K562 (cell line): ENCODE data around the gene RFPL1. TPM values are rescaled to one million over a fixed set of nuclear protein-coding genes. Genes with fewer than 3 reads are reported as not detected.

ENCODE experiments used
- ATAC-seq: fragments of 200-7000 bp; cut with Tn5 transposase; 3 replicates; pipeline ENCODE4 v1.9.1; 2020; ENCODE audit warnings: moderate library complexity
- BruUV-seq: library from RNA; stranded (reverse); fragments of 400-500 nt; replicated peaks from 2 replicates; lab custom pipeline; 2021; lab: Mats Ljungman, UMichigan
- CTCF ChIA-PET: fragments of 300-600 bp; formaldehyde crosslinking; extraction: SDS; loops from one replicate; lab custom pipeline; 2021; ENCODE audit warnings: low intra/inter-chr PET ratio; lab: Yijun Ruan, JAX
- POLR2A ChIA-PET: fragments of 300-600, 350-650 bp; sonication (Branson Sonifier 250); formaldehyde crosslinking; extraction: SDS; loops from one replicate; lab custom pipeline; 2021; ENCODE audit warnings: antibody characterized with exemption, inconsistent platforms; lab: Yijun Ruan, JAX
- DNase-seq, 4 experiments: peaks; one replicate each; pipeline versions ENCODE4 v3.0.0 to v3.0.0-alpha.2; 2011 to 2018; ENCODE audit warnings: low spot score in 3 of 4, mixed read lengths in 3 of 4; ENCODE audit errors: extremely low read depth in 1 of 4
- FAIRE-seq: peaks from 2 replicates; lab custom pipeline; 2011; peaks lifted over from hg19 to GRCh38; lab: Jason Lieb, UNC
- H2AFZ ChIP-seq: 2 replicates; pipeline ENCODE4 v1.6.0; 2011; ENCODE audit warnings: low read depth, low read length, control low read depth, inconsistent platforms
- H3K27ac ChIP-seq: fragments of 200-600 bp; 3 replicates; pipeline ENCODE4 v1.8.0; 2011; ENCODE audit warnings: low read depth, mild to moderate bottlenecking, control low read depth, inconsistent platforms, low read length, moderate library complexity, mixed read lengths; ENCODE audit errors: extremely low read depth
- H3K27me3 ChIP-seq, 2 experiments: fragments of 300-600 bp in 1 of 2; 2 replicates in 1 of 2; 3 replicates in 1 of 2; pipeline versions ENCODE4 v1.6.0 to v1.8.0; 2011; ENCODE audit warnings: inconsistent platforms in 2 of 2, low read length in 2 of 2, mild to moderate bottlenecking in 1 of 2, mixed read lengths in 1 of 2, moderate library complexity in 1 of 2; ENCODE audit not compliant: control insufficient read depth in 2 of 2, insufficient read depth in 2 of 2
- H3K36me3 ChIP-seq: fragments of 300-600 bp; 3 replicates; pipeline ENCODE4 v1.8.0; 2011; ENCODE audit warnings: mild to moderate bottlenecking, low read length, inconsistent platforms; ENCODE audit not compliant: control insufficient read depth, insufficient read depth
- H3K4me1 ChIP-seq, 2 experiments: fragments of 200-600 bp in 1 of 2; replicated peaks in 1 of 2; 2 replicates in 1 of 2; 3 replicates in 1 of 2; pipeline versions ENCODE4 v1.5.1 to v1.8.0; 2011; ENCODE audit warnings: inconsistent platforms in 2 of 2, low read length in 2 of 2, mild to moderate bottlenecking in 1 of 2, mixed read lengths in 1 of 2, moderate library complexity in 1 of 2; ENCODE audit not compliant: control insufficient read depth in 2 of 2, insufficient read depth in 2 of 2
- H3K4me2 ChIP-seq: 2 replicates; pipeline ENCODE4 v1.6.1; 2011; ENCODE audit warnings: low read length, control low read depth, inconsistent platforms, mixed read lengths; ENCODE audit not compliant: insufficient read depth
- H3K4me3 ChIP-seq: fragments of 200-600 bp; sonication (generic), shearing (Covaris generic); 2 replicates; pipeline ENCODE4 v1.5.1; 2016; ENCODE audit warnings: control low read depth, inconsistent platforms
- H3K79me2 ChIP-seq: fragments of 200-600 bp; 3 replicates; pipeline ENCODE4 v1.8.0; 2011; ENCODE audit warnings: low read length, inconsistent platforms; ENCODE audit not compliant: control insufficient read depth, insufficient read depth
- H3K9ac ChIP-seq, 2 experiments: 2 replicates each; pipeline versions ENCODE4 v1.6.0 to v1.6.1; 2011; ENCODE audit warnings: low read depth in 2 of 2, low read length in 2 of 2, control low read depth in 1 of 2, inconsistent platforms in 1 of 2, mild to moderate bottlenecking in 1 of 2, mixed read lengths in 1 of 2; ENCODE audit not compliant: insufficient read depth in 1 of 2
- H3K9me1 ChIP-seq: one replicate; pipeline ENCODE4 v1.6.0; 2011; ENCODE audit warnings: inconsistent platforms, mild to moderate bottlenecking, low read length, moderate library complexity; ENCODE audit not compliant: control insufficient read depth, insufficient read depth
- H3K9me3 ChIP-seq: replicated peaks from 2 replicates; pipeline ENCODE4 v1.5.1; 2011; ENCODE audit warnings: low read depth, low read length, inconsistent platforms; ENCODE audit not compliant: control insufficient read depth, insufficient read depth
- H4K20me1 ChIP-seq: replicated peaks from 2 replicates; pipeline ENCODE4 v1.6.1; 2011; ENCODE audit warnings: low read length, inconsistent platforms, mixed read lengths; ENCODE audit not compliant: control insufficient read depth, insufficient read depth
- CREB1 ChIP-seq, 2 experiments: sonication (generic) in 1 of 2; formaldehyde crosslinking in 1 of 2; IDR thresholded peaks; 2 replicates each; pipeline versions ENCODE4 v1.6.1 to v1.8.0; 2012 to 2022; ENCODE audit warnings: inconsistent platforms in 1 of 2, mild to moderate bottlenecking in 1 of 2, missing genetic modification reagents in 1 of 2, moderate library complexity in 1 of 2
- FOXO4 ChIP-seq: fragments of 450-650 bp; formaldehyde crosslinking; IDR thresholded peaks from 2 replicates; pipeline ENCODE4 v1.4.0; 2020; ENCODE audit warnings: mild to moderate bottlenecking, moderate library complexity
- KDM5B ChIP-seq: fragments of 200-600 bp; sonication (generic); IDR thresholded peaks from 2 replicates; pipeline ENCODE4 v1.6.1; 2012; ENCODE audit warnings: low read depth, mild to moderate bottlenecking, moderate library complexity, low read length, control low read depth, inconsistent platforms; ENCODE audit not compliant: insufficient replicate concordance
- MYNN ChIP-seq, 2 experiments: sonication (generic); formaldehyde crosslinking in 1 of 2; IDR thresholded peaks; 2 replicates each; pipeline versions ENCODE4 v1.5.0 to v1.6.1; 2016 to 2020; ENCODE audit warnings: antibody characterized with exemption in 1 of 2, missing genetic modification reagents in 1 of 2
- STAG1 ChIP-seq: sonication (generic); formaldehyde crosslinking; IDR thresholded peaks from 2 replicates; pipeline ENCODE4 v1.5.0; 2020; ENCODE audit warnings: missing genetic modification reagents, borderline replicate concordance
- USF1 ChIP-seq: sonication (generic); formaldehyde crosslinking; IDR thresholded peaks from 2 replicates; pipeline ENCODE4 v1.9.0; 2022; ENCODE audit warnings: mild to moderate bottlenecking, missing genetic modification reagents
- ZFP36 ChIP-seq: fragments of 150-350 bp; IDR thresholded peaks from 2 replicates; pipeline ENCODE4 v1.6.1; 2018; ENCODE audit warnings: low read length, low read depth; ENCODE audit not compliant: partially characterized antibody
- ZNF184 ChIP-seq: sonication (generic); formaldehyde crosslinking; IDR thresholded peaks from 2 replicates; pipeline ENCODE4 v1.5.0; 2020; ENCODE audit warnings: missing genetic modification reagents
- WGBS: fragments of 100-300 bp; shearing (Covaris generic); methylation state at CpG from one replicate; pipeline ENCODE4 v1.1.6; 2016; ENCODE audit warnings: low coverage, mixed read lengths; ENCODE audit not compliant: insufficient coverage; ENCODE audit errors: missing lambda C conversion rate; 5-methylcytosine and 5-hydroxymethylcytosine counted together
- in situ Hi-C: fragments of 300-500 bp; cut with MboI; formaldehyde crosslinking; loops from 4 replicates; pipeline ENCODE4 v1.15.0; 2018; ENCODE audit warnings: inconsistent platforms, mixed read lengths
- intact Hi-C: fragments of 100-400 bp; cut with micrococcal nuclease; formaldehyde crosslinking; loops from 2 replicates; pipeline ENCODE4 v1.14.2; 2022
- polyA plus RNA-seq, 8 experiments: library from polyadenylated mRNA; depleted of rRNA in 4 of 8; stranded (reverse) in 5 of 8; unstranded in 3 of 8; fragments of >200 nt; fragmentation: Nextera tagmentation in 2 of 8; fragmentation: Illumina TruSeq in 1 of 8; extraction: Ambion mirVana in 2 of 8; extraction: Trizol in 1 of 8; gene quantifications; 2 replicates each; pipeline versions ENCODE4 v1.2.1 to v1.2.3, GENCODE V29; 2011 to 2014; ENCODE audit warnings: inconsistent platforms in 1 of 8, missing spikeins in 1 of 8
- total RNA-seq, 7 experiments: library from RNA; depleted of rRNA in 6 of 7; stranded (reverse); fragments of >200 nt in 6 of 7; fragmentation: Illumina TruSeq in 2 of 7; extraction: Trizol in 2 of 7; gene quantifications; 2 replicates each; pipeline versions ENCODE4 v1.2.1 to v1.2.3, GENCODE V29; 2011 to 2021; ENCODE audit warnings: low replicate concordance in 1 of 7

RFPL1 gene
- total and polyA plus RNA-seq, 9 of the 15 experiments (the other 6 are each of a cell fraction or from before 2014, with no cell fraction given) = not detected

- FAIRE-seq (no peak), ATAC-seq (no peak), DNase-seq (no peak)
- ChIA-PET POLR2A (interaction anchor here (0.6 kb wide), 1 partner anchor 8 kb away, joined by 4 read pairs; no protein-coding TSS in a partner anchor), CTCF (no interaction called here)
- no TSS peak for BruUV-seq
- H3K9ac ChIP-seq = no peak overlapping the region
- no peak overlapping the region for H3K27ac ChIP-seq
- no peaks in the 10 kb centered on the region for H3K79me2 ChIP-seq
- no peak overlapping the region for H2AFZ ChIP-seq
- H3K36me3 ChIP-seq = no peaks in the 10 kb centered on the region
- no peaks in the 10 kb centered on the region for H3K9me1 ChIP-seq
- TF ChIP-seq ZFP36 (no peak), MYNN (IDR thresholded peaks at IDR 0.05) (no peak), MYNN (CRISPR knock-in tag; IDR thresholded peaks at IDR 0.05) (no peak), FOXO4 (CRISPR knock-in tag) (no peak), ZNF184 (no peak), CREB1 (IDR thresholded peaks at IDR 0.05) (no peak), CREB1 (CRISPR knock-in tag; IDR thresholded peaks at IDR 0.05) (no peak), USF1 (CRISPR knock-in tag) (no peak), KDM5B (no peak), STAG1 (CRISPR knock-in tag) (no peak)
- H3K4me3 ChIP-seq = no peak overlapping the region
- H3K4me1 ChIP-seq = no peaks in the 10 kb centered on the region
- 57% methylated on average over 6 of the region's 8 CpGs for WGBS
- H3K9me3 ChIP-seq = no peaks in the 10 kb centered on the region
- H3K27me3 ChIP-seq = no peaks in the 10 kb centered on the region
- no peak overlapping the region for H3K4me2 ChIP-seq
- no peaks in the 10 kb centered on the region for H4K20me1 ChIP-seq
- intact Hi-C loops (no loop called here), in situ Hi-C loops (no loop called here)
These were observed 11.8 kb downstream of the RFPL1 start for GRCh38 chr22:29450222-29450621.
